Muscle of arm (tissue), 12 donors: Measurements from ENCODE around the gene SLC25A44. TPM values are rescaled to one million over a fixed set of nuclear protein-coding genes. Genes with fewer than 3 reads are reported as not detected.
"Not testable (repeated sequence)": the region's sequence is repeated elsewhere in the genome, so short reads cannot be mapped to it uniquely, and the experiment has no call there.

ENCODE experiments used
- DNase-seq: peaks from one replicate; pipeline ENCODE4 v3.0.0-alpha.2; 2013
- polyA plus RNA-seq, 12 donors: library from polyadenylated mRNA; unstranded; fragments of 120-200 nt; gene quantifications; one replicate each; pipeline ENCODE4 v1.2.1, GENCODE V29; 2013; ENCODE audit not compliant: insufficient read length in 12 of 12

SLC25A44 gene
- polyA plus RNA-seq, 12 donors: 10.5 to 15.8 (median 12.1) TPM; not detected in 1

GRCh38 chr1:156160000-156160742 is 33.7 kb upstream of the SLC25A44 start:
- DNase-seq: no peak

DNA sequence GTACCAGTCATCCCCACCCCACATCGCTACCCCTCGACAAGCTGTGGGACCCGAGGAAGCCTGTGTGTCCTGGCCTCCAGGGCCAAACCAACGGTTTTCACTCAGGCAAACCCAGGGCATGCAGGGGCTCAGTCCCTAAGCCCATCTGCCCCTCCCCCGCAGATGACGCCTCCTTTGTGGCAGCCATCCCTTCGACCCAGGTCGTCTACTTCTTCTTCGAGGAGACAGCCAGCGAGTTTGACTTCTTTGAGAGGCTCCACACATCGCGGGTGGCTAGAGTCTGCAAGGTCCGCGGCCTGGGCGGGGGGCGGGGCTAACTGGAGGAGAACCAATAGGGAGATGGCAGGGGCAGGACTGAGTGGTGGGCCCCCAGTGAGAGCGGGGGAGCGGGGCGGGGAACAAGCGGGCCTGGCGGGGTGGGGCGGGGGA is 33.1 kb upstream of the SLC25A44 start:
- DNase-seq: peak; percentile 89

- DNase-seq: no peak
These were observed 31.4 kb upstream of the SLC25A44 start for GRCh38 chr1:156162430-156163037.

DNA sequence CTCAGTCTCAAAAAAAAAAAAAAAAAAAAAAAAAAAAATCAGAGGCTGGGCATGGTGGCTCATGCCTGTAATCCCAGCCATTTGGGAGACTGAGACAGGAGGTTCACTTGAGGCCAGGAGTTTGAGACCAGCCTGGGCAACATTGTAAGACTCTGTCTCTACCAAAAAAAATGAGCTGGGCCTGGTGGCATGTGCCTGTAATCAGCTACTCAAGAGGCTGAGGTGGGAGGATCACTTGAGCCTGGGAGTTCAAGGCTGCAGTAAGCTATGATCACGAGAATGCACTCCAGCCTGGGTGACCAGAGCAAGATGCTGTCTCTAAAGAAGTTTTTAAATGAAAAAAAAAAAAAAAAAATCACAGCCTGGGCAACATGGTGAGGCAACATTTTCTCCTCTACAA is 30.2 kb upstream of the SLC25A44 start:
- no peak for DNase-seq

DNA sequence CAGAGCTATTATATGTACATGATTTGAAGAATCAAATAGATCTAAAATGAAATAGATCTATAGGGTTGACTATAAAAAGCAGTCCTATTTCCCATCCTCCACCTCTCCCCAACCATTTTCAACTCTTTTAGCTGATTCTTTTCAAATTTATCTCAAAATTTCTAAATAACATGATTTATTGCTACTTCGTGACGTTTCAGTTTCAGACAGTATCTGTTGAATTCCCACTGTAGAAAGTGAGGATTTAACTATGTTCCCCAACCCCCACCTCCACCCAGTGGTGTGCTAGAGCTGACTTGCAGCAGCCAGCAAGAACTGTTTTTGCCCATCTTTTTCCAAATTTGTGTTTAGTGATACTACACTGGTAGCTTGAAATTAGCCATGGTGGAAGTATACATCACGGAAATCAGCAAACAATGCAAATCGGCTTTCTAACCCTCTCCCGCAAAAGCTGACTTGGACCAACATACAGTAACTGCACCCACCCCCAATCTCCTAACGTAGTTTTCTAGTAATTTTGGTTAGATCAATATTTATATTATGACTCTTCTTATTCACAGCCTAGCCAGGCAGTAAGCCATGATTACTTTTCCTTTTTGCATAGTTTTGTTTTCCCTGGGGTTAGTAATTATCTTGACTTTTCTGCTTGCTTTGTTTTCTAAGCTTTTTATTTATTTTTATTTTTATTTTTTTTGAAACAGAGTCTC is 29.6 kb upstream of the SLC25A44 start:
- no peak for DNase-seq

DNA sequence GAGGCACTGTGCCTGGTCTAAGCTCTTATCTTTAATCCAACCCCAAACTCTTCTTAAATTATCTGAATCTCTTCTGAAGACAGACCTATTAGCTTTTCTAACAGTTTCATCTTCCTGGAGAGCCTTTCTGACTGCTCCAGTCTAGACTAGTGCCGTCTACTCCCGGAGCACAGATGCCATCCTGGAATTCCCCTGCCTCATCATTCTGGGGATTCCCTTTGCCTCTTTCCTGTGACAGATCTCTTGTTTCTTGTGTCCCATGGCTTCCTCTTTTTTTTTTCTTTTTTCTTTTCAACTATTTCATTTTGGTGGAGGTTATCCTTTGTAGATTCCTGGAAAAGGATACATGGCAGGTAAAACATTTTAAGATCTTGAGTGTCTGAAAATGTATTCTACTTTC is 28.8 kb upstream of the SLC25A44 start:
- DNase-seq: no peak

DNA sequence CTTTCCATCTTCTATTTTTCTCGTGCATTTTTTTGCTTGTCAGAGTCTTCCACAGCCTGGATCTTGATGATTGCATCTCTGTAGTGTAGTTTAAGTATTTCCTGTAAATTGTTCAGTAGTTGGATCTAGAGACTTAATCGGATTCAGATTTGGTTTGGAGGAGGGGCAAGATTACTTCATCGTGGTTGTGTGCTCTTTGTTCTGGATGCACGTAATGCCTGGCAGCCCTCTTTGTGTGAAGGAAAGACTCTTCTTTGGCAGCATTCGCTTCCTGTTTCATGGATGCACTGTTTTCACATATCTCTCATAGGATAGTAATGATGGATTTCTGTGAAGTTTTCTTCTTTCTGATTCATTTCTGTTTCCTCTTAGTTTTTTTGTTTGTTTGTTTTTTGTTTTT is 26.4 kb upstream of the SLC25A44 start:
- no peak for DNase-seq

- no peak for DNase-seq
These were observed 21.0 kb upstream of the SLC25A44 start for GRCh38 chr1:156172696-156173470.

DNA sequence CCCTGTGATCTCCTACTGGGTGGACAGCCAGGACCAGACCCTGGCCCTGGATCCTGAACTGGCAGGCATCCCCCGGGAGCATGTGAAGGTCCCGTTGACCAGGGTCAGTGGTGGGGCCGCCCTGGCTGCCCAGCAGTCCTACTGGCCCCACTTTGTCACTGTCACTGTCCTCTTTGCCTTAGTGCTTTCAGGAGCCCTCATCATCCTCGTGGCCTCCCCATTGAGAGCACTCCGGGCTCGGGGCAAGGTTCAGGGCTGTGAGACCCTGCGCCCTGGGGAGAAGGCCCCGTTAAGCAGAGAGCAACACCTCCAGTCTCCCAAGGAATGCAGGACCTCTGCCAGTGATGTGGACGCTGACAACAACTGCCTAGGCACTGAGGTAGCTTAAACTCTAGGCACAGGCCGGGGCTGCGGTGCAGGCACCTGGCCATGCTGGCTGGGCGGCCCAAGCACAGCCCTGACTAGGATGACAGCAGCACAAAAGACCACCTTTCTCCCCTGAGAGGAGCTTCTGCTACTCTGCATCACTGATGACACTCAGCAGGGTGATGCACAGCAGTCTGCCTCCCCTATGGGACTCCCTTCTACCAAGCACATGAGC is 17.2 kb upstream of the SLC25A44 start:
- DNase-seq: no peak

- no peak for DNase-seq
These were observed 15.8 kb upstream of the SLC25A44 start for GRCh38 chr1:156177919-156178654.

GRCh38 chr1:156180471-156180870 is 13.4 kb upstream of the SLC25A44 start:
- no peak for DNase-seq

DNA sequence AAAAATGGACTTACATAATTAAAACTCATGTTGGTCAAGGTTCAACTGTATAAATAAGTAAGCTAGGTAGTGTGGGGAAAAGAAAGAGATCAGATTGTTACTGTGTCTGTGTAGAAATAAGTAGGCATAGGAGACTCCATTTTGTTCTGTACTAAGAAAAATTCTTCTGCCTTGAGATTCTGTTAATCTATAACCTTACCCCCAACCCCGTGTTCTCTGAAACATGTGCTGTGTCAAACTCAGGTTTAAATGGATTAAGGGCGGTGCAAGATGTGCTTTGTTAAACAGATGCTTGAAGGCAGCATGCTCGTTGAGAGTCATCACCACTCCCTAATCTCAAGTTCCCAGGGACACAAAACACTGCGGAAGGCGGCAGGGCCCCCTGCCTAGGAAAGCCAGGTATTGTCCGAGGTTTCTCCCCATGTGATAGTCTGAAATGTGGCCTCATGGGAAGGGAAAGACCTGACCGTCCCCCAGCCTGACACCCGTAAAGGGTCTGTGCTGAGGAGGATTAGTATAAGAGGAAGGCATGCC is 12.4 kb upstream of the SLC25A44 start:
- DNase-seq: not testable (repeated sequence)

DNA sequence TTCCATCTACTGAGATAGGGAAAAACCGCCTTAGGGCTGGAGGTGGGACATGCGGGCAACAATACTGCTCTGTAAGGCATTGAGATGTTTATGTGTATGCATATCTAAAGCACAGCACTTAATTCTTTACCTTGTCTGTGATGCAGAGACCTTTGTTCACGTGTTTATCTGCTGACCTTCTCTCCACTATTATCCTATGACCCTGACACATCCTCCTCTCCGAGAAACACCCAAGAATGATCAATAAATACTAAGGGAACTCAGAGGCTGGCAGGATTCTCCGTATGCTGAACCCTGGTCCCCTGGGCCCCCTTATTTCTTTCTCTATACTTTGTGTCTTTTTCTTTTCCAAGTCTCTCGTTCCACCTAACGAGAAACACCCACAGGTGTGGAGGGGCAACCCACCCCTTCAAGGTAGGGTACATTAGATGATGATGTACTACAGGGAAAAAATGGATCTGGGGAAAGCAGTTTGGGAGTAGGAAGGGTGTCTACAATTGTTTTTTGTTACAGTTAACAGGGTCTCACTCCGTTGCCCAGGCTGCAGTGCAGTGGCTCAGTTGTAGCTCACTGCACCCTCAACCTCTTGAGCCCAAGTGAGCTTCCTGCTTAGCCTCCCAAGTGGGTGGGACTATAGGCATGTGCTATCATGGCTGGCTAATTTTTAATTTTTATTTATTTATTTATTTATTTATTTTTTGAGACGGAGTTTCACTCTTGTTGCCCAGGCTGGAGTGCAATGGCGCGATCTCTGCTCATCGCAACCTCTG is 11.7 kb upstream of the SLC25A44 start:
- DNase-seq: not testable (repeated sequence)

DNA sequence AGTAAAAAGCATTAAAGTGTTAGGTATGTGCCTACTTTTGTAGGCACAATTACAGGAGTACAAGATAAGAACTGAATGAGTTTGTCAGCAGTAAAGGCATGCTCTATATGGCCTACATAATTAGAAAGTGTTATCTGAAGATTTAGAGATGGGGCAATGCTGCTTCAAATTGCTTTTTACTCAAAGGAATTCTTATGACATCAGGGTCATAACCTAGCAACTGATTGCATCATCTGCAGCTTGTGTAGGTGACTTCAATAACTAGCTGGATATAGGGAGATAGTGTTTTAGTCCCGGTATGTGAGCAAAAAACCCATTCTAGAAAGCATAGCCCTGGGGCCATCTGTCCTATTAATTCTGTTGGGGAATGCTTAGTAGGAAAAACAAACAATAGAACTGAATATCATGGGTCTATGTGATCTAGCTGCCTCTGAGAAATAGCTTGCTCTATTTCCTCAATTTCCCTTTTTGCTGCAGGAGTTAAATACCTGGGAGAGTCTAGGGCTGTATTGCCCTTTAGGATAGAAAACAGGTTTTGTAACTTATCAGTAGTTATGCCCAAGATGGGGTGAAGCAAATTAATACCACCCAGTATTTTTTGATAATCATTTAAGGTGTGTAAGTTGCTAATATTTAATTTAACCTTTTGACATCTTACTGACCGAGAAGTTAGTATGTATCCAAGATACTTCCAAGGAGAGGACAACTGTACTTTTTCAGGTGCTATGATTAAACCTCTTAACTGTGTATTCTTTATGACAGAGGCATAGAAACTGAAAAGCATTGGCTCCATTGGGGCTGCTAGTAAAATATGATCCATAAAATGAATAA is 7.3 kb upstream of the SLC25A44 start:
- not testable (repeated sequence) for DNase-seq

- not testable (repeated sequence) for DNase-seq
These were observed 3.6 kb upstream of the SLC25A44 start for GRCh38 chr1:156190265-156190664.

DNA sequence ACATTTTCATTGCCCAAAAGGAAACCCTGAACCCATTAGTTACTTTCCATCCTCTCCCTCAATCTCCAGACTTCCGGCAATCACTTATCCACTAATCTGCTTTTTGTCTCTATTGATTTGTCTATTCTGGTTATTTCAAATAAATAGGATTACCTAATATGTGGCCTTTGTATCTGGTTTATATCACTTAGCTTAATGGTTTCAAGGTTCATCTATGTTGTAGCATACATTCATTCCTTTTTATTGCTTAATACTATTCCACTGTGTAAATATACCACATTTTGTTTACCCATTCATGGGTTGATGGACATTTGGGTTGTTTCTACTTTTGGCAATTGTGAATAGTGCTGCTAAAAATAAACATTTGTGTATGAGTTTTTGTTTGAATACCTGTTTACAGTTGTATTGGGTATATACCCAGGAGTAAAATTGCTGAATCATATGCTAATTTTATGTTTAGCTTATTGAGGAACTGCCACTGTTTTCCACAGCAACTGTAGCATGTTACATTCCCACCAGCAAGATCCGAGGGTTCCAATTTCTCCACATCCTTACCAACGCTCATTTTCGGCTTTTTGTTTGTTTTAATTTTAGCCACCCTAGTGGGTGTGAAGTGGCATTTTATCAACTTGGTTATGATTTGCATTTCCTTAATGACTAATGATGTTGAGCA is 2.5 kb upstream of the SLC25A44 start:
- no peak for DNase-seq

DNA sequence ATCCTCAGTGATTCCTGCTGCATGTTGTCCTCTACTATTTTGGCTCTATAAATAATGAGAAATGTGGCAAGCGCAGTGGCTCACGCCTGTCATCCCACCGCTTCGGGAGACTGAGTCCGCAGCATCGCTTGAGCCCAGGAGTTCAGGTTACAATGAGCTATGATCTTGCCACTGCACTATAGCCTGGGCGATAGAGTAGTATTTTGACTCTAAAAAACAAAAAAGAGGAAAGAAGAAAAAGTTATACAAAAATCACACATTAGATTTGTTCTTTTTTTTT is 756 bp upstream of the SLC25A44 start:
- no peak for DNase-seq

GRCh38 chr1:156194300-156194652 is 372 bp downstream of the SLC25A44 start:
- no peak for DNase-seq

DNA sequence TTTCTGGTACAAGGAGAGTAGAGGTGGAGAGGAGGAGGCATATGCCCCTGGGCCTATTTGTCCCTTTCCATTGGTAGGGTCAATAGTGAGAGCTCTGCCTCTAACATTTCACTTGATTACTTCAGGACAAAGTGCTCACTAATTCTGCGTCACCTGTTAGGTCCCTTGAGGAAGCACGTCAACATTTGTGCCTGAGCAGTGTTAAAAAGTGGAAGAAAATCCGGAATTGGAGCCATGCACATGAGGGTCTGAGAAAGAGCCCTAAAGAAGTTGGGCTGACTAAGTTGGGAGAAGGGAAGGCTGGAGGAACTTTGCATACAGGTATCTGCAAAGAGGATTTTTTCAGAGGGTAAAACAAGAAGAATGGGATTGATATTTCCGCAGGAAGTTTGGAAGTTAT is 1.9 kb downstream of the SLC25A44 start:
- DNase-seq: no peak
